CD4-positive, alpha-beta T cell treated with Interleukin-2 at 100 ng/mL for 4 hours (primary cell): Measurements from ENCODE around the gene PVALB.
A peak's percentile ranks its signal among the peaks of the same experiment; 100 is the strongest.

Experiments
- DNase-seq: peaks from one replicate; pipeline ENCODE4 v3.0.0-alpha.2; 2020; ENCODE audit warnings: low spot score

Gene PVALB

GRCh38 chr22:36816636-36817524, at the start of gene PVALB:
PVALB (minus strand) TSS chr22:36817035; CDS start chr22:36817005, 30 bp downstream.
- DNase-seq, result no peak

GRCh38 chr22:36865346-36865745, 48.5 kb upstream of the PVALB start:
- no peak for DNase-seq

- DNase-seq, result no peak
Measured at GRCh38 chr22:36864454-36865215, 47.8 kb upstream of the PVALB start.

DNA sequence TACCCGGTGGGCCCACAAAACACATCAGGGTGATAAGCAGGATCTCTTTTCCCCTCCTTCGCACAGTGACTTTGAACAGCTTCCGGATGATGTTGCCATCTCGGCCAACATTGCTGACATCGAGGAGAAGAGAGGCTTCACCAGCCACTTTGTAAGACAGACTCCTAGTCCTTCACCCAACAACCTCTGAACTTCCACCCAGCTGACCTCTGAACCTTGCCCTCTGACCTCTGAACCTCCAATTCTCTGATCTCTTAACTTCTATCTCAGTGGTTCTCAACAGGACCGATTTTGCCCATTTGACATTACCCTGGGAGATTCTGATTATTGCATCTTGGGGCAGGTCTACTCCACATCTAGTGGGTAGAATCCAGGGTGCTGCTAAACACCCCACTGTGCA, 47.1 kb upstream of the PVALB start:
- no peak for DNase-seq

- DNase-seq, result no peak
Measured at GRCh38 chr22:36863281-36863680, 46.4 kb upstream of the PVALB start.

DNA sequence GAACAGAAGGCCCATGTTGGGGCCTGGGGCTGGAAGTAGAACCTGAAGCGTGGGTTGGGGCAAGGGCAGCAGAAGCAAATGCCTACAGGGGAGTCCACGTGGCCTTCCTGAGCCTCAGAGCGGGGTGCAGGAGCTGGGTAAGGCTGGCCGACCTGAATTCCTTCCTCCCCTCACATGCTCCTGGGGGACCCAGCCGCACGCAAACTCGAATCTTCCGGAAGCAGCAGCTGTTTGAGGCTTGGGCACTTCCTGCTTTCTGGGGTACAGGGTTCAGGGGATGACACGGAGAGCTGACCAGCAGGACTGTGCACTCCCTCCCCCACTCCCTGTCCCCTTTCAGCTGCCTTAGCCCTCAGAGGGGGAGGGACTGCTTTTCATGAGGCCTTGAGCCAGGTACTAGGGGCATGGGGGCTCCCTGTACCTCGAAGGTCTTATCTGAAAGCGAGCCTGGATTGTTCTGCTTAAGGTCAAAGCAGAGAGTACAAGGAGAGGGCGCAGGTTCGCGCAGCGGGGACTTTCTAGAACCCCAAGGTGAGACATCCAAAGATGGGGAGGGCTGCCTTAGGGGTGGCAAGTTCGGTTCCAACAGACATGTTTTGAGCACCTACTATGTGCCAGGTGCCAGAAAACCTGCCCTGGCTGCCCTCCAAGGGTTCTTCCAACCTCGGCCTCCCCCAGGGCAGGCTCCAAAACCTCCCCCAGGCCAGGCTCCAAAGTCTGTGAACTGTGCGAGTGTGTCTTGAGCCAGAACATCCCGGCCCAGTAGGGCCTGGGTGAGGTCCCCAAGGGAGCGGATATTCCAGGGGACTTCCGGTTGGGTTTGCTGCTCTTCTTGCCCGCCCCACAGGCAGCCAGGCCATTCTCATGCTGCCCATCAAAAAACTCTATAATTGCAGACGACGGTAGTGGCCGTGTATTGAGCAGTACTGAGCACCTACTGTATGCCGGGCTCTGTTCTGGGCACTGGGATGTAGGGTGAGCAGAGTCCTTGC, 45.7 kb upstream of the PVALB start:
- DNase-seq, result no peak

DNA sequence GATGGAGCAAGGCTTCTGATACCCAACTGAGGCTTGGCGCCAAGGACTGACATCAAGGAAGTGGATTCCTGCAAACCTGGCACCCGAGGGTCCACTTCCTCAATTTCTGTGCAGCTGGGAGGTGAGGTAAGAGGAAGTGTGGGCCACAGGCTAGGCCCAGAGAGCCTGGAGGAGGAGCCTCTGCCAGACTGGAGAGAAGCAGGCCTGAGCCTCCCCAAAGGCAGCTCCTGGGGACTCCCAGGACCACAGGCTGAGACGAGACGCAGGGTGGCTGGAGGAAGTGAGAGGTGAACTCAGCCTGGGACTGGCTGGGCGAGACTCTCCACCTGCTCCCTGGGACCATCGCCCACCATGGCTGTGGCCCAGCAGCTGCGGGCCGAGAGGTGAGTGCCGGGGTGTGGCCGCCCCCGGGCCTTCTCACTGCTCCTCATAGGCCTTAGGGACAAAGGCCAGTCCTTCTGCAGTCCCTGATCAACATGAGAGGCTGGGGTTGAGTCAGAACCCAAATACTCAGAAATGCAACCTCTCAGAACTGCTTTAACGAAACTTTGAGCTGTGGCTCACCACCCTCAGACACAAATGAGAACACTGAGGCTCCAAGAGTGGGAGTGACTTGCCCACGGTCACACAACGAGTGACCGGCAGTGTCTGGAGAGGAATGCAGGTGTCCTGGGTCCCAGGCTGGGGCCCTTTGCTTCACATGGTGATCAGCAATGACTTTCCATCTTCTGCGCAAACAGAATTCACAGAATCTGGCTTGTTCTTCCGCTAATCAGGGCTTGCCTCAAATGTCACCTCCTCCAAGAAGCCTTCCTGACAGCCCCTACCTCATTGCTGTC, 44.2 kb upstream of the PVALB start, which contains the start of gene NCF4:
NCF4 (plus strand) TSS at position 186 of the 839 bp plus-strand sequence; CDS start at position 352, 166 bp downstream.
- peak; percentile 67 for DNase-seq

DNA sequence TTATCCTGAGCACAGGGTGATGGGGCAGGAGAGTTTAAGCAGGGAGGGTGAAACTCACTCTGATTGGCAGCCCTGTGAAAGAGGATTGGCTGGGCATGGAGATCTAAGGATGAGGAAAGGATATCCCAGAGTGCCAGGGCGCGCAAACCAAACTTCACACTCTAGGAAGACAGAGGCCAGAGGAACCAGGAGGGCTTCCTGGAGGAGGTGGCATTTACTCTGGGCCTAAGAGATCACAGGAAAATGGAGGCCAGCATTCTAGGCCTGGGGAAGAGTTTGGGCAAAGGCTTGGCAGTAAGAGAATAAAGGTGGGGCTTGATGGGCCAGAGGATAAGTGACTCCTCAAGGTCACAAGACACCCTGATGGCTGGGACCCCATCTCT, 43.6 kb upstream of the PVALB start:
- no peak for DNase-seq

DNA sequence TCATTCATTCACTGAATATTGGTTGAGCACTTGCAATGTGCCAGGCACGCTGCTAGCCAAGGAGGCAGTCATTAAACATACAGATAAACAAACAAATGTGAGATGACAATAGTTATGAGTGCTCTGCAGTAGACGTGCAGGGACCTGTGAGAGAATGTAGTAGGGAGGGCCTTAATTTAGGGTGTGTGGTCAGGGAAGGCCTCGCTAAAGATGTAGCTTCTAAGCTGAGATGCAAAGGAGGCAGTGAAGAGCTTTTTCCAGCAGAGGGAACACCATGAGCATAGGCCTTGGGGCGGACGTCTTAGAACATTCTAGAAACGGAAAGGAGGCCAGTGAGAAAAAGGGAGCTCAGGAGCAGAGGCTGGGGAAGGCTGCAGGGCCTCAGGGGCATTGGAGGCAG, 43.2 kb upstream of the PVALB start:
- no peak for DNase-seq

DNA sequence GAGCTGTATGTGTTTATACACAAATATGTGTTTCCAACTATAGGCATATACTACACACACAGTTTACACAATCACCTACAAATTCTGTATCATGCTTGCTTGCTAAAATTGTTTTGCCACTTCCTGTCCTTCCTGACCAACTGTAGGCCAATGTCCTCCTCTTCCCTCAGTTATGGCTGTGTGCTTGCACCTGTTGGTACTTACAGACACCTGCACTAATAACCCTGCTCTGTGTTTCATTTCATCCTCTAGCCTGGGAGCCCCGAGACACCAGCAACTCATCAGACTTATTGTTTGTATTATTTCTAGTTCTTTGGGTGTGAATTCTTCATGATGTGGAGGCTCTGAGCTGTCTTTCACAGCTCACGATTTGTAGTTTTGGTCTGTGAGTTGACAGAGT, 42.1 kb upstream of the PVALB start:
- DNase-seq, result no peak

DNA sequence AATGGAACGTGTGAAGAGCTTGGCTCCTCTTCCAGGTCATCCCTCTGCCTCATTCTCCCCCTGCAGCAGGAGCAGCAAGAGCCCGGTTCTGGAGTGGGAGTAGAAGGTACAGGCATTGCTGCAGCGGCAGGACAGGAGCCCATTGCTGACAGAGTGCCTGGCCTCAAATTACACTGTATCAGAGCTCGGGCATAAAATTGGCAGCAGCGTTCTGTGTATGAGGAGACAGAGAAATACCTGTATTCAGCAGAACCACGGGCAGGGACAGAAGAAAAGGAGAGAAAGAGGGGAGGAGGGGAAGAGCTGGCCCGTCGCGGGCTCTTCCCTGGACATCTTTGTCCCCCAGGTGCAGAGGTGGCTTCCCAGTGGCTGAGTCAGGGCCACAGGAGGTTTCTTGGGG, 41.3 kb upstream of the PVALB start:
- no peak for DNase-seq

DNA sequence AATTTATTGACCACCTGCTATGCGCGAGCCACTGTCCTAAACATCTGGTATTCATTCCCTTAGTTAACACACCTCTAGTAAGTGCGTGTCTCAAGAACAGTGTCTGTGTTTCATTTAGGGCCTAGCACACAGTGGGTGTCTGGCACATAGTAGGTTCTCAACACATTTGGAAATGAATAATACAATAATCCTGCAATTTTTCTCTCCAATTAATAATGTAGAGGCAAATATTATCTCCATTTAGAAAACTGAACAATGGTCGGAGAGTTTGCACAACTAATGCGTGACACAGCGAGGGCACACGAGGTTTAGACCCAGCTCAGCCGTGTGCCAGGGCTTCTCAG, 39.9 kb upstream of the PVALB start:
- no peak for DNase-seq

DNA sequence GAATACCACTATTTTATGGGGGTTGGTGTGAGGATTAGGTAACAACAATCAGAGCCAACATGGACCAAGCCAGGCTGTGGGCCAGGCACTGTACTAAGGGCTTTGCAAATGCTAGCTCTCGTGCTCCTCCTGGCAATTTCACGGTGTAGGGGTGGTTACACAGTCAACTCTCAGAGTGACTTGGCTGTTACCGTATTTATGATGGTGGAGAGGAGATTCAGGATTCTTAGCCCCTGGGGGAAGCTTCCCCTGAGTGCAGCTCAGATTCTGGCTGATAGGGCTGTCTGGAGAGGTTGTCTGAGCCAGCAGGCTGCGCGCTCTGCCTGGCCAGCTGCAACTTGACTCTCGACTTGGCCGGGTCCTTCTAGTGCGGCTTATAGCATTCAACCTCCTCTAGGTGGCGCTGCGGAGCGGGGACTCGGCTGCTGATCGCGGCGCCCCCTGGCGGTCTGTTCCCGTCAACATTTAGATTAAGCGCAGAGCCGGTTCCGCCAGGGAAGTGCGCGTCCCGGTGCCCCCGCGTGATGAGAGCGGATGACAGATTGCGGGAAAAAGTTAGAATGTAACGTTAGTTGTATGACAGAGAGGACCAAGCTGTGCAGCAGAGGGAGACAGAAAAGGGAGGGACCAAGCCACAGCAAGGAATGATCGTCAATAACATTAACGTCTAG, 39.4 kb upstream of the PVALB start:
- peak; percentile 92 for DNase-seq

- DNase-seq, result no peak
Measured at GRCh38 chr22:36855478-36855877, 38.6 kb upstream of the PVALB start.

- DNase-seq, result peak; percentile 89
Measured at GRCh38 chr22:36853407-36854099, 36.7 kb upstream of the PVALB start.

DNA sequence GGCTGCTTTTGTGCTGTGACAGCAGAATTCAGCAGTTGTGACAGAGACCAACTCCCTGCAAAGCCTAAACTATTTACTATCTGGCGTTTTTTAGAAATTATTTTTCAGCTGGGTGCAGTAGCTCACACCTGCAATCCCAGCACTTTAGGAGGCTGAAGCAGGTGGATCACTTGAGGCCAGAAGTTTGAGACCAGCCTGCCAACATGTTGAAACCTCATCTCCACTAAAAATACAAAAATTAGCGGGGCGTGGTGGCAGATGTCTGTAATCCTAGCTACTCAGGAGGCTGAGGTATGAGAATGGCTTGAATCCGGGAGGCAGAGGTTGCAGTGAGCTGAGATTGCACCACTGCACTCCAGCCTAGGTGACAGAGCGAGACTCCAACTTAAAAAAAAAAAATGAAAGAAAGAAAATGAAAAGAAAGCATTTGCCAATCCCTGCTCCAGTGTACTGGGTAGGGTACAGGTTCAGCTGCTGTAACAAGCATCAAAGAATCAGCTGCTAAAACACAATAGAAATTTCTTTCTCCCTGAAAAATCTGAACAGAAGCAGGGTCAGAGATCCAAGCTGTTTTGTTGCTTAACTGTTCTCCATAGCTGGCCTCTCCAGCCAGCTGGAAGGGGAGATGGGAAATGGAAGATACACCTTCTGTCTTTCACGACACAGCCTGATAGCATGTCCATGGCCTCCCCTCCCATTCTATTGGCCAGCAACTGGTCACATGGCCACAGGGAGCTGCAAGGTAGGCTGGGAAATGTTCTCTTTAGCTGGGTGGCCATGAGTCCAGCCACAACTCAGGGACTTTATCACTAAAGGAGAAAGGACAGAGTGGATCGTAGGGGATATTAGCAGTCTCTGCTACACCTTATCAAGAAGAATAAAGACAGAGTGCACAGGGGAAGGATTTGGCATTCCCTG, 35.5 kb upstream of the PVALB start:
- no peak for DNase-seq

DNA sequence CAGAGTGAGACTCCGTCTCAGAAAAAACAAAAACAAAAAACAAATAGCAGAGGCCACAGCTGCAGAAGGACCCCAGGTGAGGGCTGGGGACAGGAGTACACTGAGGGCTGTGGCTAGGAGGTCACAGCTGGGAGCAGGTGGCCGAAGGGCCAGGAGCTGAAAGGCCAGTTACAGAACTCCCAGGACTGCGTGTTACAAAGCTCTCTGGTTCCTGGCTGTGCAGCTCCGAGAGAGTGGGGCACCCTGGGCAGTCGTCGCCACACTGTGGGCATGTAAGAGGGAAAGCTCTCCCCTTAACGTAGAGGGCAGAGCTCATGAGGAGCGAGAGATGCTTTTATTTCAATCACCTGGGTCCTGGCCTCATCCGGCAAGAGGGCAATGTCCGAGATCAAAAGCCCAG, 33.8 kb upstream of the PVALB start:
- no peak for DNase-seq

GRCh38 chr22:36850056-36850455, 33.2 kb upstream of the PVALB start:
- no peak for DNase-seq

- no peak for DNase-seq
Measured at GRCh38 chr22:36846949-36847348, 30.1 kb upstream of the PVALB start.
